GM23248 (cell line): ENCODE results near the gene GRID2. TPM values are rescaled to one million over a fixed set of nuclear protein-coding genes. Genes with fewer than 3 reads are reported as not detected.

Source experiments
- DNase-seq: peaks from one replicate; pipeline ENCODE4 v3.0.0-alpha.2; 2015
- H2AFZ ChIP-seq: fragments of 200-600 bp; sonication (generic); 2 replicates; pipeline ENCODE4 v1.6.1; 2016; ENCODE audit warnings: antibody characterized with exemption
- H3F3A ChIP-seq: fragments of 200-600 bp; sonication (generic); 2 replicates; pipeline ENCODE4 v1.6.1; 2016; ENCODE audit warnings: mild to moderate bottlenecking, antibody characterized with exemption, mixed run types; ENCODE audit not compliant: insufficient read depth
- H3K27ac ChIP-seq: fragments of 200-600 bp; sonication (generic); 2 replicates; pipeline ENCODE4 v1.5.1; 2016; ENCODE audit warnings: mild to moderate bottlenecking
- H3K27me3 ChIP-seq: fragments of 200-600 bp; sonication (generic); replicated peaks from 2 replicates; pipeline ENCODE4 v1.6.1; 2016; ENCODE audit warnings: mild to moderate bottlenecking; ENCODE audit not compliant: insufficient read depth
- H3K36me3 ChIP-seq: fragments of 200-600 bp; sonication (generic); 2 replicates; pipeline ENCODE4 v1.6.1; 2016; ENCODE audit warnings: low read depth, mild to moderate bottlenecking
- H3K4me1 ChIP-seq: fragments of 200-600 bp; sonication (generic); 2 replicates; pipeline ENCODE4 v1.6.1; 2016; ENCODE audit warnings: mild to moderate bottlenecking; ENCODE audit not compliant: insufficient read depth
- H3K4me2 ChIP-seq: fragments of 200-600 bp; sonication (generic); one replicate; pipeline ENCODE4 v1.6.1; 2016; ENCODE audit warnings: mild to moderate bottlenecking; ENCODE audit not compliant: unreplicated experiment
- H3K4me3 ChIP-seq: fragments of 200-600 bp; sonication (generic); 2 replicates; pipeline ENCODE4 v1.5.1; 2016; ENCODE audit warnings: mild to moderate bottlenecking
- H3K79me2 ChIP-seq: fragments of 200-600 bp; sonication (generic); 2 replicates; pipeline ENCODE4 v1.6.1; 2016; ENCODE audit warnings: mild to moderate bottlenecking; ENCODE audit not compliant: insufficient read depth
- H3K9ac ChIP-seq: fragments of 200-600 bp; sonication (generic); 2 replicates; pipeline ENCODE4 v1.6.1; 2016; ENCODE audit warnings: mild to moderate bottlenecking
- H3K9me2 ChIP-seq: fragments of 200-600 bp; sonication (generic); 2 replicates; pipeline ENCODE4 v1.6.1; 2016; ENCODE audit warnings: mixed run types, mild to moderate bottlenecking, moderate library complexity; ENCODE audit not compliant: insufficient read depth
- H3K9me3 ChIP-seq: fragments of 200-600 bp; sonication (generic); one replicate; pipeline ENCODE4 v1.6.1; 2017; ENCODE audit warnings: low read depth
- H4K20me1 ChIP-seq: fragments of 200-600 bp; sonication (generic); 2 replicates; pipeline ENCODE4 v1.6.0; 2016; ENCODE audit not compliant: insufficient read depth
- EZH2 ChIP-seq: fragments of 200-600 bp; sonication (generic); IDR thresholded peaks from 2 replicates; pipeline ENCODE4 v1.6.1; 2018; ENCODE audit warnings: antibody characterized with exemption, mild to moderate bottlenecking; ENCODE audit not compliant: insufficient read depth, poor library complexity, severe bottlenecking
- EZH2phosphoT487 ChIP-seq: fragments of 200-600 bp; sonication (generic); IDR thresholded peaks from 2 replicates; pipeline ENCODE4 v1.6.1; 2018; ENCODE audit warnings: antibody characterized with exemption, moderate library complexity, mild to moderate bottlenecking, low read depth; ENCODE audit not compliant: insufficient read depth
- WGBS, 2 experiments: methylation state at CpG; one replicate each; pipeline ENCODE4 v1.1.6; 2015 to 2017; ENCODE audit warnings: low lambda C conversion rate in 2 of 2, low coverage in 1 of 2; ENCODE audit errors: missing lambda C conversion rate in 2 of 2; 5-methylcytosine and 5-hydroxymethylcytosine counted together
- in situ Hi-C: fragments of 300-500 bp; cut with MboI; formaldehyde crosslinking; loops from 2 replicates; pipeline ENCODE4 v1.15.0; 2020
- polyA plus RNA-seq: library from polyadenylated mRNA; unstranded; fragments of >200 nt; fragmentation: Nextera tagmentation; extraction: Ambion mirVana; gene quantifications from 2 replicates; pipeline ENCODE4 v1.2.1, GENCODE V29; 2016
- total RNA-seq: library from RNA; depleted of rRNA; stranded (reverse); fragments of >200 nt; shearing (Covaris generic); gene quantifications from 2 replicates; pipeline ENCODE4 v1.2.3, GENCODE V29; 2014

The GRID2 gene
- total and polyA plus RNA-seq, 2 experiments from 2014 or later = not detected

DNA sequence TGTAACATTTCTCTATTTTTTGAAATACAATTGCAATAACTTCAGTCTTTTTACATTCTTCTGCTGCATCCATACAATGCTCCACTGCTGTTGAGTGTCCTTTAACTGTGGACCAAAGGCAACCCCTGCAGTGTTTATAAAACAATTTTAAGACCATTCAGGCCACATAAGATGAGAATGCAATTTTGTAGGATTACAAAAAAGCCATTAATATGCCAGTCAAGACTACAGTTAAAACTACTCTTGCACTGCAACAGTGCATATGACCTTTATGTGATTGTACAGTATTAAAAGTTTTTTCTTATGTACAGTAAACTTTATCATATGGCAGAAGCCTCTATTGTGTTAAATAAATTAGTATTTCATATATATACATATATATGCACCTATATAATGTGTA, 1469.1 kb downstream of the GRID2 start:
- Histone ChIP-seq H3F3A (no peaks in the 10 kb centered on the region), H3K79me2 (no peaks in the 10 kb centered on the region), H3K9ac (no peak overlapping the region), H3K4me2 (no peak overlapping the region), H3K9me2 (no peaks in the 10 kb centered on the region), H3K36me3 (no peaks in the 10 kb centered on the region), H3K4me3 (no peak overlapping the region), H3K4me1 (no peaks in the 10 kb centered on the region), H3K27ac (no peak overlapping the region), H3K27me3 (no peaks in the 10 kb centered on the region), H4K20me1 (no peaks in the 10 kb centered on the region), H2AFZ (no peak overlapping the region), H3K9me3 (no peaks in the 10 kb centered on the region)
- no peak for TF ChIP-seq EZH2phosphoT487
- TF ChIP-seq EZH2 = no peak
- DNase-seq = no peak
- in situ Hi-C loops = no loop called here

GRCh38 chr4:93775551-93775950, 1471.8 kb downstream of the GRID2 start:
- H4K20me1 ChIP-seq = no peaks in the 10 kb centered on the region
- no peak overlapping the region for H3K4me2 ChIP-seq
- no peak overlapping the region for H3K9ac ChIP-seq
- no peaks in the 10 kb centered on the region for H3K4me1 ChIP-seq
- H2AFZ ChIP-seq = no peak overlapping the region
- H3K9me3 ChIP-seq = no peaks in the 10 kb centered on the region
- no peak overlapping the region for H3K4me3 ChIP-seq
- no peaks in the 10 kb centered on the region for H3K79me2 ChIP-seq
- DNase-seq = no peak
- WGBS, 2 experiments = 51 to 58% methylated on average over 3 of the region's 3 CpGs
- TF ChIP-seq EZH2phosphoT487 = no peak
- TF ChIP-seq EZH2 = no peak
- H3K36me3 ChIP-seq = no peaks in the 10 kb centered on the region
- in situ Hi-C loops = loop anchor here (25.0 kb wide), 1 partner anchor 812 kb away; no protein-coding TSS in a partner anchor
- no peaks in the 10 kb centered on the region for H3K27me3 ChIP-seq
- H3F3A ChIP-seq = no peaks in the 10 kb centered on the region
- no peaks in the 10 kb centered on the region for H3K9me2 ChIP-seq
- no peak overlapping the region for H3K27ac ChIP-seq

DNA sequence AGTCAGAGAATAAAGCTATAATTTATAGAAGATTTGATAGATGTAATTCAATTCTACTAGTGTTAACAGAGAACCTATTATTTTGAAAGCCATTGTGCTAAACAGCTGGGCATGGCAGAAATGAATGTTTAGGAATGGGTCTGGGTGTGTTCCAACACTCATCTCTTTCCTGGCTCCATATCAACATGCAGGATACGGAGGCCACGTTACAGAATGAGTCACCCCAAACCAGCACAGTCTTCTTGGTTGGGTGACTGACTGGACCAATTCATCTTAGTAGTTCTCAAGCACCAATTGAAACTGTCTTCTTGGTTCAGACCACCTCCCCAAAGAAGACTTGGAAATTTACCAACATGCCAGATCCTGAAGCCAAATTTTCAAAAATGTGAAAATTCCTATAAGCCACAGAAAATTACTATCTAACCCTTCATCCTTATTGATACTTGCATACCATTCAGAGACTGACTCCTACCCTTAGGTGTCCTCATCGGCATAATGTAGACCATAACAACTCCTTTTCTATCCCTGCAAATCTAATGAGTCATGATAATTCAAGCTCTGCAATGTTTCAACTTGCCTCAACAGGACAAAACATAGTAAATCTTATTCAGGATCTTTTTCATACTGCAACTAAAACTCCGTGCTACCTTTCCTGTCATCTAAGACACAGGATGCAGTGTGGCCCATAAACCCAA, 1472.8 kb downstream of the GRID2 start:
- no peaks in the 10 kb centered on the region for H3K4me1 ChIP-seq
- TF ChIP-seq EZH2phosphoT487 (no peak), EZH2 (no peak)
- H3K79me2 ChIP-seq = no peaks in the 10 kb centered on the region
- no peak overlapping the region for H3K9ac ChIP-seq
- peak; percentile 30 for DNase-seq
- 40 to 41% methylated on average over 4 of the region's 4 CpGs for WGBS, 2 experiments
- no peak overlapping the region for H2AFZ ChIP-seq
- H3K4me2 ChIP-seq = no peak overlapping the region
- H4K20me1 ChIP-seq = no peaks in the 10 kb centered on the region
- H3K4me3 ChIP-seq = no peak overlapping the region
- in situ Hi-C loops = loop anchor here (25.0 kb wide), 1 partner anchor 811 kb away; no protein-coding TSS in a partner anchor
- H3K36me3 ChIP-seq = no peaks in the 10 kb centered on the region
- no peaks in the 10 kb centered on the region for H3F3A ChIP-seq
- H3K9me2 ChIP-seq = no peaks in the 10 kb centered on the region
- H3K27me3 ChIP-seq = 0 out of 2 replicates have a peak, but pooled peaks cover 4% of the 10 kb centered on the region
- H3K27ac ChIP-seq = no peak overlapping the region
- no peaks in the 10 kb centered on the region for H3K9me3 ChIP-seq

DNA sequence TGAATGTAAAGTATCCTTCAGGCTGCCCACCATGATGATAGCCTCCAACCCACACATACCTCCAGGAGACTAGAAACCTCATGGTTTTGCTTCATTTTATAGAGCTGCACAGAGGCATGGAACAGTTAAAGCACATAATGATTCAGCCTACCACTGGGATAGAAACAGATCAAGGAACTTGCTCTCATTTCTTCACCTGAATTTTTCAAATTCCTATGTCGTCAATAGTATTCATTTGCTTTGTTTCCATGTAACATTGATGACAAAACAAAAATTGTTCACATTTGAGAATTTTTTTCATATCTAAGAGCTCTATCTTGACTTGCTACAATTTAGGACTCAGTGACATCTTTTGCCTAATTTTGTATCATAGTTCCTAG, 1473.3 kb downstream of the GRID2 start:
- in situ Hi-C loops = loop anchor here (25.0 kb wide), 1 partner anchor 810 kb away; no protein-coding TSS in a partner anchor
- no peaks in the 10 kb centered on the region for H3K9me2 ChIP-seq
- no peak overlapping the region for H3K4me3 ChIP-seq
- H4K20me1 ChIP-seq = no peaks in the 10 kb centered on the region
- 0 out of 2 replicates have a peak, but pooled peaks cover 4% of the 10 kb centered on the region for H3K27me3 ChIP-seq
- H3F3A ChIP-seq = no peaks in the 10 kb centered on the region
- H3K9me3 ChIP-seq = no peaks in the 10 kb centered on the region
- 10 to 14% methylated on average over 1 of the region's 1 CpG for WGBS, 2 experiments
- H3K4me2 ChIP-seq = no peak overlapping the region
- no peak for DNase-seq
- no peaks in the 10 kb centered on the region for H3K36me3 ChIP-seq
- TF ChIP-seq EZH2phosphoT487 (no peak), EZH2 (no peak)
- H3K9ac ChIP-seq = no peak overlapping the region
- H3K27ac ChIP-seq = no peak overlapping the region
- H3K4me1 ChIP-seq = no peaks in the 10 kb centered on the region
- H3K79me2 ChIP-seq = no peaks in the 10 kb centered on the region
- H2AFZ ChIP-seq = no peak overlapping the region
